ENCODE measurements around the gene IPO8.
"Not testable (repeated sequence)": the region's sequence is repeated elsewhere in the genome, so short reads cannot be mapped to it uniquely, and the experiment has no call there.

The IPO8 gene

GRCh38 chr12:30687265-30687986 lies 8.2 kb downstream of the IPO8 start:
- DNase-seq: no peak

GRCh38 chr12:30679241-30679640 lies 16.4 kb downstream of the IPO8 start:
- DNase-seq: no peak

- no peak for DNase-seq
Measured at GRCh38 chr12:30678221-30678620, 17.4 kb downstream of the IPO8 start.

GRCh38 chr12:30661210-30661609 lies 34.5 kb downstream of the IPO8 start:
- DNase-seq: no peak

- no peak for DNase-seq
Measured at GRCh38 chr12:30652034-30652696, 43.5 kb downstream of the IPO8 start.

GRCh38 chr12:30646821-30647220 lies 48.8 kb downstream of the IPO8 start:
- no peak for DNase-seq

- DNase-seq: no peak
Measured at GRCh38 chr12:30643366-30643765, 52.3 kb downstream of the IPO8 start.

- no peak for DNase-seq
Measured at GRCh38 chr12:30640392-30640791, 55.3 kb downstream of the IPO8 start.

- no peak for DNase-seq
Measured at GRCh38 chr12:30635385-30635784, 60.3 kb downstream of the IPO8 start.

- DNase-seq: no peak
Measured at GRCh38 chr12:30631740-30632139, 63.9 kb downstream of the IPO8 start.

GRCh38 chr12:30630979-30631285 lies 64.7 kb downstream of the IPO8 start:
- DNase-seq: no peak

- DNase-seq: no peak
Measured at GRCh38 chr12:30630076-30630978, 65.3 kb downstream of the IPO8 start.

- no peak for DNase-seq
Measured at GRCh38 chr12:30626847-30627246, 68.8 kb downstream of the IPO8 start.

GRCh38 chr12:30624009-30624408 lies 71.7 kb downstream of the IPO8 start:
- DNase-seq: no peak

- DNase-seq: no peak
Measured at GRCh38 chr12:30622509-30622908, 73.2 kb downstream of the IPO8 start.

GRCh38 chr12:30621663-30622241 lies 73.9 kb downstream of the IPO8 start:
- DNase-seq: not testable (repeated sequence)

GRCh38 chr12:30617346-30618016 lies 78.2 kb downstream of the IPO8 start:
- no peak for DNase-seq

- no peak for DNase-seq
Measured at GRCh38 chr12:30614031-30614430, 81.6 kb downstream of the IPO8 start.

- DNase-seq: no peak
Measured at GRCh38 chr12:30613119-30613830, 82.4 kb downstream of the IPO8 start.

- DNase-seq: no peak
Measured at GRCh38 chr12:30610718-30611117, 85.0 kb downstream of the IPO8 start.

- DNase-seq: not testable (repeated sequence)
Measured at GRCh38 chr12:30609819-30610218, 85.8 kb downstream of the IPO8 start.

GRCh38 chr12:30604302-30604701 lies 91.4 kb downstream of the IPO8 start:
- not testable (repeated sequence) for DNase-seq

Measured in NCI-H1092 (cell line).